Activated CD4-positive, alpha-beta T cell treated with anti-CD3 and anti-CD28 coated beads, Interleukin-2, Interleukin-6, amounts not matched to agents 100 ng/mL and 50 ng/mL, durations not matched to agents 16 hours and 8 hours (primary cell): Measurements from ENCODE around the gene CHST12.
"Not testable (repeated sequence)": the region's sequence is repeated elsewhere in the genome, so short reads cannot be mapped to it uniquely, and the experiment has no call there.

Experiments used
- DNase-seq: peaks from one replicate; pipeline ENCODE4 v3.0.0-alpha.2; 2020

CHST12 gene

GRCh38 chr7:2403014-2403717, at the start of gene CHST12:
Gene CHST12 (plus strand): TSS chr7:2403611. CDS start chr7:2432640, 29,029 bp downstream.
- DNase-seq = peak; percentile 95

- DNase-seq = peak; percentile 92
Measured at GRCh38 chr7:2353936-2354185, 49.5 kb upstream of the CHST12 start.

GRCh38 chr7:2354186-2354938, 49.0 kb upstream of the CHST12 start, which contains the start of gene EIF3B:
Gene EIF3B (plus strand): TSS chr7:2354827. CDS start chr7:2354922, 95 bp downstream.
- peak; percentile 90 for DNase-seq

DNA sequence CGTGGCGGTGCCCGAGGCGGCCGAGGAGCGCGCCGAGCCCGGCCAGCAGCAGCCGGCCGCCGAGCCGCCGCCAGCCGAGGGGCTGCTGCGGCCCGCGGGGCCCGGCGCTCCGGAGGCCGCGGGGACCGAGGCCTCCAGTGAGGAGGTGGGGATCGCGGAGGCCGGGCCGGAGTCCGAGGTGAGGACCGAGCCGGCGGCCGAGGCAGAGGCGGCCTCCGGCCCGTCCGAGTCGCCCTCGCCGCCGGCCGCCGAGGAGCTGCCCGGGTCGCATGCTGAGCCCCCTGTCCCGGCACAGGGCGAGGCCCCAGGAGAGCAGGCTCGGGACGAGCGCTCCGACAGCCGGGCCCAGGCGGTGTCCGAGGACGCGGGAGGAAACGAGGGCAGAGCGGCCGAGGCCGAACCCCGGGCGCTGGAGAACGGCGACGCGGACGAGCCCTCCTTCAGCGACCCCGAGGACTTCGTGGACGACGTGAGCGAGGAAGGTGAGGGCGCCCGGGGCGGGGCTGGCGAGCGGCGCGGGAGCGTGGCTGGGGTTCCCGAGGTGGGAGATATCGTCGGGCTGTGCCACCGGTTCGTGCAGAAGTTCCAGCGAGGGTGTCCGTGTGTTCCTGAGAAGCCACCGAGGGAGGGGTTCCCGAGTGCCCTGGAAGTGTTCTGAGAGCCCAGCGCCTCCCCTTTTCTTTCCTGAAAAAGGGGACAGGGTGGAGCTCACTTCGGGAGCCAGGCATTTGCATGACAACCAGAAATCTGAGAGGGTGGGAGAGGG, 48.3 kb upstream of the CHST12 start:
- DNase-seq = peak; percentile 13

GRCh38 chr7:2355705-2356008, 47.8 kb upstream of the CHST12 start:
- DNase-seq = no peak

DNA sequence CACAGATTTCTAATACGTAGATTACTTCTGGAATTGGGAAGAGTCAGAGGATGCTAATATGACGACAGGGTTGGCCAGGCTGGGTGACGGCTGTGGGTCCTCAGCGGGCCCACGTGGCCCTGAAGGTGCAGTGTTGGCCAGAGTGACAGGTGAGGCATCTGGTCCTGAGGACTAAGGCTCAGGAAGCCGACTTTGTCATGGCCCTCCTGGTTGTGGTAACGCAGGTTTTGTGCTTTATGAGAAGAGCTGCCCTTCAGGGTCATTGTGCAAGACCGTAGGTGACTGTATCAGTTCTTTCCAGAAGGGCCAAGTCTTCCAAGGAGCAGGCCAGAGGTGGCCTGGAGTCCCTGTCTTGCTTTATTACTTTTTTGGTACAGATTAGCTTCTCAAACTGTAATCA, 46.2 kb upstream of the CHST12 start:
- no peak for DNase-seq

DNA sequence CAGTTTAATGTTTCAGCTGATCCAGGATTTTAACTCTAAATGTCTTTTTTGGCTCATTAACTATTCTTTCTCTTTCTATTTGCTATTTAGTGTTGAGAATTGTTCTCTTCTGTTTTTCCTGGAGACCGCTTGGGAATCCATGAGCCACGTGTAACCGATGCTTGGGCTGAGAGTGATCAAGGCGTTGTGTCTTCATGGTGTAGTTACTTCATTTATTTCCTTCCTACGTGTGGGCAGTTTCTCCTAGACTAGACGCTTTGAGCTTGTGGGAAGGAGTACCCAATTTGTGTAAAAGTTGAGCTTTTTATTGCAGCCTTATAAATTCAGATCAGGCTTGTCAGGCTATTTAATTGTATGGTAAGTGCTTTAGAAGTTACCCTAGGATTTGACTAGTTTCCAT, 45.8 kb upstream of the CHST12 start:
- no peak for DNase-seq

DNA sequence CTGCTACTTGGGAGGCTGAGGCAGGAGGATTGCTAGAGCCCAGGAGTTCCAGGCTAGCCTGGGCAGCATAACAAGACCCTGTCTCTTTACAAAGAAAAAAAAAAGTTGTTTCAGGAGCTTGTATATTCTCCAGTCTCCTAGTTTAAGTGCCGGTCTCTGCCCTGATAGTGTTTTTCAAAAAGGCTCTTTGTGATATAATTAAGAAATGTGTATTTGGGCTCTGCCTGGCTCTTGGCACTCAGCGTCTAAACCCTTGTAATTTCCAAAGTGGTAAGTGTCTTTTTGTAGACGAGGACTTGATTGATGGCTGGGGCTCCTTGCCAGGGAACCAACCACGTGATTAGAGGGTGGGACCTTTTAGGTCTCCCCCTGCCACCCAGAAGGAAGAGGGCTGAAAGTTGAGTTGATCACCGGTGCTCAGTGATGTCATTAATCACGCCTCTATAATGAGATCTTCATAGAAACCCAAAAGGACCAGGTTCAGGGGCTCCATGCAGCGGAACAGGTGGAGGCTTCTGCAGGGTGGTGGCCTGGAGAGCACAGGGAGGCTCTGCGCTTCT, 44.4 kb upstream of the CHST12 start:
- no peak for DNase-seq

- DNase-seq = no peak
Measured at GRCh38 chr7:2359610-2360009, 43.8 kb upstream of the CHST12 start.

GRCh38 chr7:2360796-2361195, 42.6 kb upstream of the CHST12 start:
- no peak for DNase-seq

DNA sequence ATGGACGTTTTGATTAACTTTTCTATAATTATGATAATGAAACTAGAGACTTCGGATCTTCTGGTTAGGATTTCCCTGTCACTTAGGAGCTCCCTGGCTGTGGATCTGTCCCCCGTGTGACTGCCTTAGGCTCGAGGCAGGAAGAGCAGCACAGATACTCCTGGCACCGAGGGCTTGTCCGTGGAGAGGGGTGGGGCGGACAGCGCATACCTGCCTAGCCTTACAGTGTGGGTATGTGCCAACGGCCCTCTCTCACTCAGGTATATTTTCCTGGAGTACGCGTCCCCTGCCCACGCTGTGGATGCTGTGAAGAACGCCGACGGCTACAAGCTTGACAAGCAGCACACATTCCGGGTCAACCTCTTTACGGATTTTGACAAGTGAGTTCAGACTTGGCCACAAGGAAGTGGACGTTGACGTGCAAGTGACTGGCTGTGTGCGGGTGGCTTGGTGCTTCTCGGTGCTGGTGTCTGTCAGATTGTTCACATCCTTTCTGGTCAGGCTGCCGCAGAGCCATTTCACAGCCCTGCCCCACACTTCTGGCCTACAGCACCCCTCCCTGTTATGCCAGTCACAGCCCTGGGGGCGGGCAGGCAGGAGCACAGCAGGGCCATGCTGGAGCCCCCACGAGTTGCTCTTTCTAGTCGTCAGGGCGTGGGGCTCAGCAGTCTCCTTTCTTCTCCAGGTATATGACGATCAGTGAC, 40.9 kb upstream of the CHST12 start:
- DNase-seq = no peak

GRCh38 chr7:2369139-2369538, 34.3 kb upstream of the CHST12 start:
- DNase-seq = no peak

DNA sequence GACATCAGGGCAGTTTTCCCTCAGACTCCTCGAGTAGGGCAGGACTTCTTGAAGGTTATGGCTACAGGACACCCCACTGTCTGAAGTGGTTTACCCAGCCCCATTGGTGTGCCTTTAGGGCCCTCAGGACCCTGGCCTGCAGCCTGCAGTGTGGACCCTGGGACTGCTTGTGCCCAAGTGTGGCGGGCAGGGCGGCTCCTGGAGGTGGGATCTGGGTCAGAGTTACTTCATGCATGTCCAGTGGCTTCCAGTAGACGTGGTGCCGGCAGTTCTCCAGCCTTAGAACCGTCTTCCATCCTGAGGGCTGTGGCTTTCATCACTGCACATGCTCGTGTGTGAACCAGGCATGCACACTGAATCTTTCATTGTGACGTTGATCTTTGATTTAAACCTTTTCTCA, 32.1 kb upstream of the CHST12 start:
- DNase-seq = no peak

- no peak for DNase-seq
Measured at GRCh38 chr7:2372724-2373123, 30.7 kb upstream of the CHST12 start.

- no peak for DNase-seq
Measured at GRCh38 chr7:2373124-2373556, 30.3 kb upstream of the CHST12 start.

DNA sequence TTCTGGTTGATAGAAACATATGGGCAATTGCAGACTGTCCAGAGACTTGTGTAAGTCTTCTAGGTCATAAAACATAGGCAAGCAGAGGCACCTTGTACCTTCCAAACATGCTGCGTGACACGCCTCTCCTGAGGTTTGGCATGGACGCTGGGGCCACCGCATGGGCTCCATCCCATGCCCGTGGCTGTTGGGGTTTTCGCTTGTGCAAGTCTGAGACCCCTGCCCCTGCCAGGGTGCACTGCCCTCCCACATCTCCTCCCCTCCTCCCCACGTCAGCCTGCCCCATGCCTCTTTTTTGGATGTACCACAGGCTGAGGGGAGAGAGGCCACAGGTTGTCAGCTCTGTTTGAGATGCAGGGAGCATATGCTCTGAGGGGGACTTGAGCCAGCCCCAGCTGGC, 29.8 kb upstream of the CHST12 start:
- no peak for DNase-seq

DNA sequence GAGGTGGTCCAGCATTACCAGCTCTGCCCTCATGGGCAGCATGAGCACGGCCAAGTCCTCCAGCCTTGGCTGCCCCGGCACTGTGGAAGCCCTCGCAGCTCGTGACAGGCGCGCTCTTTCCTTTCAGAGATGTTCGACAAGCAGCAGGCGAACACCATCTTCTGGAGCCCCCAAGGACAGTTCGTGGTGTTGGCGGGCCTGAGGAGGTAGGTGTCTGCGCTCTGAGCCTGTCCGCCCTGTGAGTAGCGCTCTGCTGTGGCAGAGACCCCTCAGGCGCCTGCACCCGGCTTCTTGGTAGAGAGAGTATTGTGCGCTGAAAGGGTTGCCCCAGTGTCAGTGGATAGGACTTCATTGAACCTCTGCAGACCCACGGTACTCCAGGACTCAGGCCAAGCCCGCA, 29.0 kb upstream of the CHST12 start:
- no peak for DNase-seq

DNA sequence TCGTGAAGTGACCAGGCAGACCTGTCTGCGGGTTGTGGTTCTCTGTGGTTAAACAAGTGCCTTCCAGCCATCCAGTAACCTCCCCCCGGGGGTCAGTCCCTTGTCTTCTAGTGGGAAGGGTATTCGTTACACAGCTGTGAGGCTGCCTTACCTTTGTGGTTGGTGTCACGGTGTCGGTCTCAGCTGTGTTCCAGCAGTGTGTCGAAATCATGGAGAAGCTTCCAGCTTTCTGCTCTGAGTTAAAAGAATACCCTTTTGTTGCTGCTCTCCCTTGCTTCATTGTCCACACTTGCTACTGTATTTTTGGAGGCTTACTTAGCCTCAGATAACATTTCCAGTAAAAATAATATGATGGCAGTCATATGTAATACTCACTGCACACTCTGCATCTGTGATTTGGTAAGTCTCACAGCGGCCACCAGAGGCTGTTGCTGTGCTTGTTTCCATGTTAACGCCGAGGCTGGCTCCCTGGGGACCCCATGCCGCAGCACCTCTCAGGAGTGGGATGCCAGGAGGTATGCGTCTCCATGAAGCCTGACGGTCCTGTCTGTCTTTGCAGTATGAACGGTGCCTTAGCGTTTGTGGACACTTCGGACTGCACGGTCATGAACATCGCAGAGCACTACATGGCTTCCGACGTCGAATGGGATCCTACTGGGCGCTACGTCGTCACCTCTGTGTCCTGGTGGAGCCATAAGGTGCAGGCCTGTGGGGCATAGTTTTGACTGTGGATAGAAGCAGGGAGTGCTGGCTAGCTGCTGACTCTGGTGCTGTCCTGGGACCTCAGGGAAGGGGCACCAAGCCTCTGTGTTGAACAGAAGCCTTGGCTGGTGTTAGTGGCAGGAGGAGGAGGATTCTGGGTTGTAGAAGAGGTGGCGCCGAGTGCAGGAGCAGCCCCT, 28.3 kb upstream of the CHST12 start:
- no peak for DNase-seq

DNA sequence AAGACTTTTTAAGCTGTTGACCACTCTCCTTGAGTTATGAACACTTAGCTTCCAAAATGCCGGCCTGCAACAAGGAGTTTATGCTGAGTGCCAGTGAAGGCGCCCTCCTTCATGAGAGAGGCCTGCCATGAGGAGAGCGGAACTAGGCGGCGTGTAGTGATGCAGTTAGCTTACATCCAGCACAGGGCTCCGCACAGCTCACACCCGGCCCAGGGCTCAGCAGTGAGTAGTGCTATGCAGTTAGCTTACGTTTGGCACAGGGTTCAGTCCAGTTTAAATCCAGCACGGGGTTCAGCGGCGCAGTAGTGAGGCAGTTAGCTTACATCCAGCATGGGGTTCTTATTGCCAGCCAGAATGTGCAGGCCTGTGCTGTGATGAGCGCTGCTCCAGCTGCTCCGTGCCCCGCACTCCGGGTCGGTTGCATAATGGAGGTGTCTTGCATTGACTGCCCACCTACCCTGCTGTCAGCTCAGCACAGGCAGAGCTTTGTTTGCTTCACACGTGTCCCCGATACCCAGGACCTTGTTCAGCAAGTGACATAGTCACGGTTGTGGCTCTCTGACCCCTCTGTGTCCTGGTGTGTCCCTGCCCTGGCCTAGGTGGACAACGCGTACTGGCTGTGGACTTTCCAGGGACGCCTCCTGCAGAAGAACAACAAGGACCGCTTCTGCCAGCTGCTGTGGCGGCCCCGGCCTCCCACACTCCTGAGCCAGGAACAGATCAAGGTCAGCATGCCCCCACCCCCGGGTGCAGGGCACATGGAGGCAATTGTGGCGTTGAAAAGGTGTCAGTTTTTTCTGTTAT, 26.9 kb upstream of the CHST12 start:
- DNase-seq = no peak

GRCh38 chr7:2377492-2377891, 25.9 kb upstream of the CHST12 start:
- DNase-seq = not testable (repeated sequence)

DNA sequence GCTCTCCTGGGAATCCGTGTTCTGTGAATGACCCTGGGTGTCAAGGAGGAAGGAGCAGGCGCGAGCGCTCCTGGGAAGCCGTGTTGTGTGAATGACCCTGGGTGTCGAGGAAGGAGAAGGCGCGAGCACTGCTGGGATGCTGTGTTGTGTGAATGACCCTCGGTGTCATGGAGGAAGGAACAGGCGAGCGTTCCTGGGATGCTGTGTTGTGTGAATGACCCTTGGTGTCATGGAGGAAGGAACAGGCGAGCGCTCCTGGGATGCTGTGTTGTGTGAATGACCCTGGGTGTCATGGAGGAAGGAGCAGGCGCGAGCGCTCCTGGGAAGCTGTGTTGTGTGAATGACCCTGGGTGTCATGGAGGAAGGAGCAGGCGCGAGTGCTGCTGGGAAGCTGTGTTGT, 25.3 kb upstream of the CHST12 start:
- not testable (repeated sequence) for DNase-seq
